ENCODE measurements around the gene MMP11.

DNA sequence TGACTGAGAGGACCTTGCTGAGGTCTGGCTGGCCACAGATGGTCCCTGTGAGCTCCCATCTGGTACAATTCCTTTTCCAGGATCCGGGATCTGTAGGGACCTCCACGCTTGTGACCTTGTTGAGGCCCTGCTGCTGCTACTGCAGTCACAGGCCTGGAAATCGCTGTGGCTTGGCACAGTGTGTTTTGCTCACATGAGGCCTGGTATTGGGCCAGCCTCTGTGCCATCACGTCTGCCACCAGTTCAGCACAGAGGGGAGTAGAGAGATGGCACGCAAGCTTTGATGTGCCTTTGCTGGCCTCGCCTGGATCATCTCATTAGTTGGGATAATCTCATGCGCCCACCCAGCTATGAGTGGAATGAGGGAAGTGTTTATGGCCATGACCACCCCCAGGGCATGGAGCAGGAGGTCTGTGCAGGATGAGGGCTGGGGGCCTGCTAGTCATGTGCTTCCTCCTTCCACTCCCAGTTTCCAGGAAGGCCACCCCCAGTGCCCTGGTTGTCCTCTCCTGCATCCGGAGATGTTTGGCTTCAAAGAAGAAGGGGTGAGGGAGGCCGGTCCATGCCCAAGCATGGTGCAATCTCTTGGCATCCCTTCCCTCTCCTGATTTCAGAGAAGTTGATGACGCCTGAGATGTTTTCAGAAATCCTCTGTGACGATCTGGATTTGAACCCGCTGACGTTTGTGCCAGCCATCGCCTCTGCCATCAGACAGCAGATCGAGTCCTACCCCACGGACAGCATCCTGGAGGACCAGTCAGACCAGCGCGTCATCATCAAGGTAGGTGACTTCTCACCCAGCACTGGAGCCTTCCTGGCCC, 43.7 kb downstream of the MMP11 start:
- TF ChIP-seq, protein P1, sequence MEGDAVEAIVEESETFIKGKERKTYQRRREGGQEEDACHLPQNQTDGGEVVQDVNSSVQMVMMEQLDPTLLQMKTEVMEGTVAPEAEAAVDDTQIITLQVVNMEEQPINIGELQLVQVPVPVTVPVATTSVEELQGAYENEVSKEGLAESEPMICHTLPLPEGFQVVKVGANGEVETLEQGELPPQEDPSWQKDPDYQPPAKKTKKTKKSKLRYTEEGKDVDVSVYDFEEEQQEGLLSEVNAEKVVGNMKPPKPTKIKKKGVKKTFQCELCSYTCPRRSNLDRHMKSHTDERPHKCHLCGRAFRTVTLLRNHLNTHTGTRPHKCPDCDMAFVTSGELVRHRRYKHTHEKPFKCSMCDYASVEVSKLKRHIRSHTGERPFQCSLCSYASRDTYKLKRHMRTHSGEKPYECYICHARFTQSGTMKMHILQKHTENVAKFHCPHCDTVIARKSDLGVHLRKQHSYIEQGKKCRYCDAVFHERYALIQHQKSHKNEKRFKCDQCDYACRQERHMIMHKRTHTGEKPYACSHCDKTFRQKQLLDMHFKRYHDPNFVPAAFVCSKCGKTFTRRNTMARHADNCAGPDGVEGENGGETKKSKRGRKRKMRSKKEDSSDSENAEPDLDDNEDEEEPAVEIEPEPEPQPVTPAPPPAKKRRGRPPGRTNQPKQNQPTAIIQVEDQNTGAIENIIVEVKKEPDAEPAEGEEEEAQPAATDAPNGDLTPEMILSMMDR (IDR thresholded peaks at IDR 0.05; ENCODE audit: low read depth, low read length, missing input control) = no peak
- TF ChIP-seq TAF1 (conservative IDR thresholded peaks at IDR 0.05) (no peak), GABPA (IDR thresholded peaks at IDR 0.05 in 1 of 2, conservative IDR thresholded peaks at IDR 0.05 in 1 of 2) (no peak), RAD21 (IDR thresholded peaks at IDR 0.05) (no peak), JUND (IDR thresholded peaks at IDR 0.05) (no peak), EGR1 (IDR thresholded peaks at IDR 0.05; ENCODE audit: low read depth in 2 of 2) (no peak)
- TF ChIP-seq, protein P2, sequence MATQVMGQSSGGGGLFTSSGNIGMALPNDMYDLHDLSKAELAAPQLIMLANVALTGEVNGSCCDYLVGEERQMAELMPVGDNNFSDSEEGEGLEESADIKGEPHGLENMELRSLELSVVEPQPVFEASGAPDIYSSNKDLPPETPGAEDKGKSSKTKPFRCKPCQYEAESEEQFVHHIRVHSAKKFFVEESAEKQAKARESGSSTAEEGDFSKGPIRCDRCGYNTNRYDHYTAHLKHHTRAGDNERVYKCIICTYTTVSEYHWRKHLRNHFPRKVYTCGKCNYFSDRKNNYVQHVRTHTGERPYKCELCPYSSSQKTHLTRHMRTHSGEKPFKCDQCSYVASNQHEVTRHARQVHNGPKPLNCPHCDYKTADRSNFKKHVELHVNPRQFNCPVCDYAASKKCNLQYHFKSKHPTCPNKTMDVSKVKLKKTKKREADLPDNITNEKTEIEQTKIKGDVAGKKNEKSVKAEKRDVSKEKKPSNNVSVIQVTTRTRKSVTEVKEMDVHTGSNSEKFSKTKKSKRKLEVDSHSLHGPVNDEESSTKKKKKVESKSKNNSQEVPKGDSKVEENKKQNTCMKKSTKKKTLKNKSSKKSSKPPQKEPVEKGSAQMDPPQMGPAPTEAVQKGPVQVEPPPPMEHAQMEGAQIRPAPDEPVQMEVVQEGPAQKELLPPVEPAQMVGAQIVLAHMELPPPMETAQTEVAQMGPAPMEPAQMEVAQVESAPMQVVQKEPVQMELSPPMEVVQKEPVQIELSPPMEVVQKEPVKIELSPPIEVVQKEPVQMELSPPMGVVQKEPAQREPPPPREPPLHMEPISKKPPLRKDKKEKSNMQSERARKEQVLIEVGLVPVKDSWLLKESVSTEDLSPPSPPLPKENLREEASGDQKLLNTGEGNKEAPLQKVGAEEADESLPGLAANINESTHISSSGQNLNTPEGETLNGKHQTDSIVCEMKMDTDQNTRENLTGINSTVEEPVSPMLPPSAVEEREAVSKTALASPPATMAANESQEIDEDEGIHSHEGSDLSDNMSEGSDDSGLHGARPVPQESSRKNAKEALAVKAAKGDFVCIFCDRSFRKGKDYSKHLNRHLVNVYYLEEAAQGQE (IDR thresholded peaks at IDR 0.05) = no peak
- TF ChIP-seq, protein P3, sequence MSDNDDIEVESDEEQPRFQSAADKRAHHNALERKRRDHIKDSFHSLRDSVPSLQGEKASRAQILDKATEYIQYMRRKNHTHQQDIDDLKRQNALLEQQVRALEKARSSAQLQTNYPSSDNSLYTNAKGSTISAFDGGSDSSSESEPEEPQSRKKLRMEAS (IDR thresholded peaks at IDR 0.05) = no peak

Measured in liver (tissue), 3 donors.